Smooth muscle cell (in vitro differentiated cells): ENCODE results near the gene RAB31. TPM values are rescaled to one million over a fixed set of nuclear protein-coding genes. Genes with fewer than 3 reads are reported as not detected.

Experiments used
- DNase-seq: peaks from one replicate; lab custom pipeline; 2025; ENCODE audit not compliant: unreplicated experiment; lab: John Stamatoyannopoulos, UW
- H2AFZ ChIP-seq: fragments of 200-600 bp; sonication (generic); 2 replicates; pipeline ENCODE4 v1.6.0; 2016; ENCODE audit warnings: antibody characterized with exemption, low read depth, mild to moderate bottlenecking
- H3F3A ChIP-seq: fragments of 200-600 bp; sonication (generic); 2 replicates; pipeline ENCODE4 v1.6.0; 2017; ENCODE audit warnings: antibody characterized with exemption, low read depth
- H3K27ac ChIP-seq: fragments of 200-600 bp; sonication (generic); 2 replicates; pipeline ENCODE4 v1.5.1; 2016; ENCODE audit warnings: low read depth, mild to moderate bottlenecking
- H3K27me3 ChIP-seq: fragments of 200-600 bp; sonication (generic); 2 replicates; pipeline ENCODE4 v1.6.1; 2016; ENCODE audit warnings: low read depth, mild to moderate bottlenecking
- H3K36me3 ChIP-seq: fragments of 200-600 bp; sonication (generic); 2 replicates; pipeline ENCODE4 v1.5.1; 2016; ENCODE audit warnings: low read depth
- H3K4me1 ChIP-seq: fragments of 200-600 bp; sonication (generic); 2 replicates; pipeline ENCODE4 v1.5.1; 2016; ENCODE audit warnings: low read depth
- H3K4me2 ChIP-seq: fragments of 200-600 bp; sonication (generic); 2 replicates; pipeline ENCODE4 v1.6.0; 2016; ENCODE audit warnings: mild to moderate bottlenecking
- H3K4me3 ChIP-seq: fragments of 200-600 bp; sonication (generic); 2 replicates; pipeline ENCODE4 v1.5.1; 2016; ENCODE audit warnings: mild to moderate bottlenecking
- H3K79me2 ChIP-seq: fragments of 200-600 bp; sonication (generic); 2 replicates; pipeline ENCODE4 v1.6.0; 2016; ENCODE audit warnings: low read depth, mild to moderate bottlenecking
- H3K9ac ChIP-seq: fragments of 200-600 bp; sonication (generic); 2 replicates; pipeline ENCODE4 v1.6.0; 2016; ENCODE audit warnings: low read depth
- H3K9me3 ChIP-seq: fragments of 200-600 bp; sonication (generic); replicated peaks from 2 replicates; pipeline ENCODE4 v1.5.1; 2016; ENCODE audit warnings: low read depth
- H4K20me1 ChIP-seq: fragments of 200-600 bp; sonication (generic); 2 replicates; pipeline ENCODE4 v1.6.0; 2016; ENCODE audit warnings: low read depth
- CTCF ChIP-seq: fragments of 200-600 bp; sonication (generic); IDR thresholded peaks from 2 replicates; pipeline ENCODE4 v1.5.1; 2017; ENCODE audit warnings: borderline replicate concordance, mild to moderate bottlenecking, antibody characterized with exemption; ENCODE audit not compliant: insufficient read depth, poor library complexity, severe bottlenecking
- WGBS: methylation state at CpG from one replicate; pipeline ENCODE4 v1.1.7; 2016; ENCODE audit warnings: low lambda C conversion rate; 5-methylcytosine and 5-hydroxymethylcytosine counted together
- polyA plus RNA-seq: library from polyadenylated mRNA; unstranded; fragments of >200 nt; fragmentation: Nextera tagmentation; extraction: Ambion mirVana; gene quantifications from 2 replicates; pipeline ENCODE4 v1.2.1, GENCODE V29; 2016
- total RNA-seq: library from RNA; depleted of rRNA; stranded (reverse); fragments of >200 nt; gene quantifications from 2 replicates; pipeline ENCODE4 v1.2.3, GENCODE V29; 2014

Gene RAB31
- total and polyA plus RNA-seq, 2 experiments from 2014 or later = 116 to 414 TPM

GRCh38 chr18:9681217-9681616 lies 26.9 kb upstream of the RAB31 start:
- H3K9me3 ChIP-seq = no peaks in the 10 kb centered on the region
- H3K4me2 ChIP-seq = no peak overlapping the region
- no peak for DNase-seq
- H3K4me1 ChIP-seq = peaks cover 10% of the 10 kb centered on the region
- H3K9ac ChIP-seq = no peak overlapping the region
- no peak overlapping the region for H3K27ac ChIP-seq
- H3K27me3 ChIP-seq = no peaks in the 10 kb centered on the region
- no peaks in the 10 kb centered on the region for H3K79me2 ChIP-seq
- TF ChIP-seq CTCF = no peak
- H3K4me3 ChIP-seq = no peak overlapping the region
- H3K36me3 ChIP-seq = no peaks in the 10 kb centered on the region
- peaks cover 19% of the 10 kb centered on the region for H3F3A ChIP-seq
- 92% methylated on average over 1 of the region's 1 CpG for WGBS
- H2AFZ ChIP-seq = peak overlapping the region; percentile 57
- H4K20me1 ChIP-seq = no peaks in the 10 kb centered on the region

DNA sequence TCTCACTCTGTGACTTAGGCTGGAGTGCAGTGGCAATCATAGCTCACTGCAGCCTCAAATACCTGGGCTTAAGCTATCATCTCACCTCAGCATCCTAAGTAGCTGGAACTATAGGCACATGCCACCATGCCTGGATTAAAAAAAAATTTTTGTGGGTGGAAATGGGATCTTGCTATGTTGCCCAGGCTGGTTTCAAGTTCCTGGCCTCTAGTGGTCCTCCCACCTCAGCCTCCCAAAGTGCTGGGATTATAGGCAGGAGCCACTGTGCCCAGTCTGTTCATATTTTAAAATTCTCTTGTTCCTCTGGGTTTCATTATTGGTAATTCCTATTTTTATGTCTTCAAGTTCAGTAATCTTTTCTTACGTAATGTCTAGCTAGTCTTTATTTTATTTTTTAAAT lies 25.5 kb upstream of the RAB31 start:
- H3K27me3 ChIP-seq = no peaks in the 10 kb centered on the region
- no peaks in the 10 kb centered on the region for H3K36me3 ChIP-seq
- no peaks in the 10 kb centered on the region for H3K9me3 ChIP-seq
- peaks cover 19% of the 10 kb centered on the region for H3F3A ChIP-seq
- H3K4me3 ChIP-seq = no peak overlapping the region
- TF ChIP-seq CTCF = no peak
- no peaks in the 10 kb centered on the region for H4K20me1 ChIP-seq
- WGBS = 98% methylated on average over 1 of the region's 1 CpG
- no peak overlapping the region for H3K9ac ChIP-seq
- no peak for DNase-seq
- H3K79me2 ChIP-seq = no peaks in the 10 kb centered on the region
- H3K4me1 ChIP-seq = peaks cover 10% of the 10 kb centered on the region
- H3K27ac ChIP-seq = no peak overlapping the region
- H2AFZ ChIP-seq = no peak overlapping the region
- no peak overlapping the region for H3K4me2 ChIP-seq

DNA sequence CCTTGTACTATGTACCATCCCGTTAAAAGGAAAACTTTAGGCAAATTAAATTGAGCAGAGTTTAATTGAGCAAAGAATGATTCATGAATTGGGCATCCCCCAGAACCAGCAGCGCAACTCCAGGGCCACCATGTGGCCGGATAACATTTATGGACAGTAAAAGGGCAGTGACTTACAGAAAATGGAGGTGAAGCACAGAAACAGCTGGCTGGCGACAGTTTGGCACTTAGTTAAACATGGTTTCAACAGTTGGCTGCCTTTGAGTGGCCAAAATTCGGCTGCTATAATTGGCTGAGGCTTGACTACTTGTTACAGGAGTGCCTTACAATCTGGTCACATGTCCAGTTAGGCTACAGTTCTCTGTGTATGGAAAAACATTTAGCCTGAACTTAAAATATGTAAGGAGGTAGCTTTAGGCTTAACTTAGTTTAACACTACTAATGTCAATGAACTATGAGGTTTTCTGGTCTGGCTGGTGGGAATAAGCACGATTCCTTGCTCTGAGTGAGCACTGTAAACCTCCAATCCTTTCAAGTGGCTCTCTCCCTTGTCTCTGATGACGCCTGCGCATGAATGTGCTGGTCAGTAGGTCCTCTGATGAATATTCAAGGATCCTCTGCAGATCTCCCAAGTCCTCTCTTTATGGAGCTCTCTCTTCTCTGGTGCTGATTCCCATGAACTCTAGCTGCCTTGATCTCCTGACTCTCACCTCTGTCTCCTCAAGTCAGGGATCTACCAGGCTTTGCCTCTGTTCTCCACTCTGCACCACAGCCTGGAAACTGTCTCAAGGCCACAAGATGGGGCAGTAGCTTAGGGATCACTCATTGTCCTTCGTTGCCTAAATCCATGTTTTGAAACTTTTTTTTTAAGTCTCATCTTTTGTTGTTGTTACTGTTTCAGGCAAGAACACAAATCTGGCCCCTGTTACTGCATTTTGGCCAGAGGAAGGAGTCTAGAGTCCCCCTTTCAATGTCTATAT lies 24.4 kb upstream of the RAB31 start:
- Histone ChIP-seq H3K9me3 (no peaks in the 10 kb centered on the region), H3K36me3 (no peaks in the 10 kb centered on the region), H3K27ac (peak overlapping the region; percentile 90), H4K20me1 (no peaks in the 10 kb centered on the region), H3K27me3 (no peaks in the 10 kb centered on the region), H3F3A (peaks cover 22% of the 10 kb centered on the region), H2AFZ (peak overlapping the region; percentile 67), H3K4me2 (peak overlapping the region; percentile 70), H3K9ac (peak overlapping the region; percentile 75), H3K4me1 (peaks cover 10% of the 10 kb centered on the region), H3K79me2 (no peaks in the 10 kb centered on the region), H3K4me3 (peak overlapping the region; percentile 0)
- peak; percentile 34 for TF ChIP-seq CTCF
- WGBS = 48% methylated on average over 9 of the region's 9 CpGs
- no peak for DNase-seq
